ENCODE data around the gene CEP68.

GRCh38 chr2:65113229-65113628 is 57.0 kb downstream of the CEP68 start:
- TF ChIP-seq ZNF274 (IDR thresholded peaks at IDR 0.05; ENCODE audit: low read depth, low read length) (no peak), SUZ12 (IDR thresholded peaks at IDR 0.05; ENCODE audit: extremely low read depth, insufficient read depth, insufficient read length) (no peak), YY1 (IDR thresholded peaks at IDR 0.05; ENCODE audit: insufficient read depth, insufficient read length) (no peak)

All from NT2/D1 (cell line).